ENCODE data around the gene UBE2S. TPM values are rescaled to one million over a fixed set of nuclear protein-coding genes. Genes with fewer than 3 reads are reported as not detected.

Gene UBE2S
- total and polyA plus RNA-seq, 4 donors: 11.3 to 25.6 (median 20.0) TPM

- Histone ChIP-seq H3K27me3 (ENCODE audit: control insufficient read depth in 3 of 3, insufficient read depth in 3 of 3, low read length in 2 of 3) (no peaks in the 10 kb centered on the region), H3K9ac (ENCODE audit: insufficient read depth in 1 of 2, low read length in 2 of 2) (no peak overlapping the region), H3K36me3 (ENCODE audit: control insufficient read depth in 4 of 4, insufficient read depth in 4 of 4, low read length in 4 of 4) (peaks cover 3 to 43% (median 20%) of the 10 kb centered on the region in 4 donors), H3K4me1 (ENCODE audit: control insufficient read depth in 5 of 5, insufficient read depth in 5 of 5, low read length in 5 of 5) (peaks cover 7 to 26% (median 13%) of the 10 kb centered on the region in 5 donors), H3K27ac (ENCODE audit: low read depth in 1 of 2, low read length in 1 of 2) (no peak overlapping the region), H3K4me3 (no peak overlapping the region), H3K9me3 (ENCODE audit: control insufficient read depth in 4 of 4, insufficient read depth in 3 of 4, low read length in 3 of 4) (peaks cover 0 to 1% (median 0%) of the 10 kb centered on the region in 4 donors)
- no peak for TF ChIP-seq CTCF (IDR thresholded peaks at IDR 0.05; ENCODE audit: control extremely low read depth, extremely low read depth)
- DNase-seq: no peak
- WGBS, 2 donors: 87 to 88% methylated on average over 12 of the region's 12 CpGs
- ATAC-seq (ENCODE audit: insufficient read depth, low FRiP score): no peak
Measured at GRCh38 chr19:55391191-55391670, 16.4 kb downstream of the UBE2S start.

GRCh38 chr19:55390461-55390880 lies 17.1 kb downstream of the UBE2S start:
- no peaks in the 10 kb centered on the region for H3K27me3 ChIP-seq (ENCODE audit: control insufficient read depth in 3 of 3, insufficient read depth in 3 of 3, low read length in 2 of 3)
- DNase-seq (no peak), ATAC-seq (ENCODE audit: insufficient read depth, low FRiP score) (no peak)
- H3K9me3 ChIP-seq (ENCODE audit: control insufficient read depth in 4 of 4, insufficient read depth in 3 of 4, low read length in 3 of 4): peaks cover 0 to 1% (median 0%) of the 10 kb centered on the region in 4 donors
- H3K4me3 ChIP-seq: no peak overlapping the region
- peaks cover 3 to 43% (median 22%) of the 10 kb centered on the region in 4 donors for H3K36me3 ChIP-seq (ENCODE audit: control insufficient read depth in 4 of 4, insufficient read depth in 4 of 4, low read length in 4 of 4)
- H3K4me1 ChIP-seq (ENCODE audit: control insufficient read depth in 5 of 5, insufficient read depth in 5 of 5, low read length in 5 of 5): peaks cover 7 to 26% (median 13%) of the 10 kb centered on the region in 5 donors
- TF ChIP-seq CTCF (IDR thresholded peaks at IDR 0.05; ENCODE audit: control extremely low read depth, extremely low read depth): no peak
- no peak overlapping the region for H3K27ac ChIP-seq (ENCODE audit: low read depth in 1 of 2, low read length in 1 of 2)
- H3K9ac ChIP-seq (ENCODE audit: insufficient read depth in 1 of 2, low read length in 2 of 2): no peak overlapping the region
- 83 to 84% methylated on average over 7 of the region's 7 CpGs for WGBS, 2 donors

GRCh38 chr19:55389386-55390317 lies 17.9 kb downstream of the UBE2S start:
- DNase-seq: no peak
- Histone ChIP-seq H3K4me3 (no peak overlapping the region), H3K9ac (ENCODE audit: insufficient read depth in 1 of 2, low read length in 2 of 2) (no peak overlapping the region), H3K27me3 (ENCODE audit: control insufficient read depth in 3 of 3, insufficient read depth in 3 of 3, low read length in 2 of 3) (no peaks in the 10 kb centered on the region), H3K9me3 (ENCODE audit: control insufficient read depth in 4 of 4, insufficient read depth in 3 of 4, low read length in 3 of 4) (peaks cover 0 to 1% (median 0%) of the 10 kb centered on the region in 4 donors), H3K27ac (ENCODE audit: low read depth in 1 of 2, low read length in 1 of 2) (no peak overlapping the region), H3K36me3 (ENCODE audit: control insufficient read depth in 4 of 4, insufficient read depth in 4 of 4, low read length in 4 of 4) (peaks cover 3 to 43% (median 22%) of the 10 kb centered on the region in 4 donors), H3K4me1 (ENCODE audit: control insufficient read depth in 5 of 5, insufficient read depth in 5 of 5, low read length in 5 of 5) (peaks cover 7 to 32% (median 18%) of the 10 kb centered on the region in 5 donors)
- TF ChIP-seq CTCF (IDR thresholded peaks at IDR 0.05; ENCODE audit: control extremely low read depth, extremely low read depth): no peak
- no peak for ATAC-seq (ENCODE audit: insufficient read depth, low FRiP score)
- 85 to 88% methylated on average over 21 of the region's 21 CpGs for WGBS, 2 donors
